OCI-LY7 (cell line): ENCODE measurements around the gene GRAP. TPM values are rescaled to one million over a fixed set of nuclear protein-coding genes. Genes with fewer than 3 reads are reported as not detected.

Source experiments
- BruUV-seq: library from RNA; stranded (reverse); fragments of 400-500 nt; replicated peaks from 2 replicates; lab custom pipeline; 2021; lab: Mats Ljungman, UMichigan
- CTCF ChIA-PET: fragments of 300-600 bp; sonication (Branson Sonifier 250); formaldehyde crosslinking; loops from one replicate; lab custom pipeline; 2022; ENCODE audit warnings: antibody characterized with exemption; ENCODE audit not compliant: unreplicated experiment; lab: Charles Lee
- POLR2A ChIA-PET: fragments of 300-600 bp; sonication (Branson Sonifier 250); formaldehyde crosslinking; loops from one replicate; lab custom pipeline; 2022; ENCODE audit warnings: antibody characterized with exemption; lab: Charles Lee
- DNase-seq: peaks from one replicate; pipeline ENCODE4 v3.0.0-alpha.2; 2015; ENCODE audit warnings: low spot score
- H2AFZ ChIP-seq: fragments of 200-600 bp; sonication (generic), shearing (Covaris generic); 2 replicates; pipeline ENCODE4 v1.6.1; 2014; ENCODE audit warnings: mild to moderate bottlenecking, antibody characterized with exemption, low read length, moderate library complexity
- H3K27ac ChIP-seq: fragments of 200-600 bp; sonication (generic); 2 replicates; pipeline ENCODE4 v1.5.1; 2014; ENCODE audit warnings: mixed run types, low read depth, mild to moderate bottlenecking, moderate library complexity, low read length, inconsistent platforms; ENCODE audit not compliant: poor library complexity, severe bottlenecking
- H3K36me3 ChIP-seq: fragments of 200-600 bp; sonication (generic); 2 replicates; pipeline ENCODE4 v1.6.1; 2014; ENCODE audit warnings: mild to moderate bottlenecking, antibody characterized with exemption, low read length, moderate library complexity, mixed read lengths; ENCODE audit not compliant: insufficient read depth
- H3K4me1 ChIP-seq: fragments of 200-600 bp; sonication (generic); 2 replicates; pipeline ENCODE4 v1.5.1; 2014; ENCODE audit warnings: mild to moderate bottlenecking, low read length; ENCODE audit not compliant: insufficient read depth, poor library complexity, severe bottlenecking
- H3K4me2 ChIP-seq: fragments of 200-600 bp; sonication (generic); 2 replicates; pipeline ENCODE4 v1.6.1; 2014; ENCODE audit warnings: mild to moderate bottlenecking, low read length
- H3K4me3 ChIP-seq: fragments of 200-600 bp; sonication (generic); 2 replicates; pipeline ENCODE4 v1.5.1; 2014; ENCODE audit warnings: mild to moderate bottlenecking, low read depth, low read length; ENCODE audit not compliant: poor library complexity, severe bottlenecking
- H3K79me2 ChIP-seq: fragments of 200-600 bp; sonication (generic); 2 replicates; pipeline ENCODE4 v1.6.1; 2016; ENCODE audit warnings: low read depth, mild to moderate bottlenecking, low read length, moderate library complexity, mixed read lengths; ENCODE audit not compliant: insufficient read depth
- H3K9me2 ChIP-seq: fragments of 200-600 bp; sonication (generic); 2 replicates; pipeline ENCODE4 v1.6.1; 2016; ENCODE audit warnings: mild to moderate bottlenecking, low read length, mixed read lengths; ENCODE audit not compliant: insufficient read depth
- H3K9me3 ChIP-seq: fragments of 200-600 bp; sonication (generic); 2 replicates; pipeline ENCODE4 v1.6.1; 2014; ENCODE audit warnings: mild to moderate bottlenecking, mixed run types, low read length, mixed read lengths
- H4K20me1 ChIP-seq: fragments of 200-600 bp; sonication (generic); 2 replicates; pipeline ENCODE4 v1.6.1; 2014; ENCODE audit warnings: mild to moderate bottlenecking, antibody characterized with exemption, low read length, moderate library complexity, mixed read lengths; ENCODE audit not compliant: insufficient read depth
- CTCF ChIP-seq: fragments of 200-600 bp; sonication (generic); conservative IDR thresholded peaks from 2 replicates; pipeline ENCODE4 v1.5.1; 2014; ENCODE audit warnings: mild to moderate bottlenecking, antibody characterized with exemption, low read length, moderate library complexity, mixed read lengths
- EZH2phosphoT487 ChIP-seq: fragments of 200-600 bp; sonication (generic); IDR thresholded peaks from 2 replicates; pipeline ENCODE4 v1.6.1; 2018; ENCODE audit warnings: low read depth, borderline replicate concordance, mild to moderate bottlenecking, mixed run types, antibody characterized with exemption, low read length, moderate library complexity, mixed read lengths
- intact Hi-C: fragments of 100-400 bp; cut with micrococcal nuclease; formaldehyde crosslinking; loops from one replicate; pipeline ENCODE4 v1.10.0; 2022; ENCODE audit not compliant: unreplicated experiment
- total RNA-seq, 2 experiments: library from RNA; depleted of rRNA in 1 of 2; stranded (reverse); fragments of >200 nt in 1 of 2; shearing (Covaris generic) in 1 of 2; gene quantifications; 2 replicates each; pipeline ENCODE4 v1.2.3, GENCODE V29; 2014 to 2022

Gene GRAP
- total RNA-seq, 2 experiments from 2014 or later = 154 to 221 TPM

DNA sequence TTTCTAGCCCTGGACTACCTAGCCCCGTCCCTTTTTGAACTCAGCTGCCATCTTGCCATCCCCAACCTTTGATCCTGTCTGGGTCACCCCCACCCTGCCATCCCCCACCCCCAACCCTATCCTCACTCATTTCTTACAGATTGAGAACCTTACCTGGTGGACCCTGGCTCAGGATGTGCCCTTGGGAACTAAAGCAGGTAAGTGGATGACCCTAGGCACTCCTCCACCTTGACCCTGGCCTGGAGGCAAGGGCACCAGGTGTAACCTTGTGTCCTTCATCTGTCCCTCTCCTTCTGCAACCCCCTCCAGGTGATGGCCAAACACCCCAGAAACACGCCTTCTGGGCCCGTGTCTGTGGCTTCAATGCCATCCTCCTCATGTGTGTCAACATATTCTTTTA, 26.7 kb downstream of the GRAP start:
- Histone ChIP-seq H3K36me3 (peaks cover 60% of the 10 kb centered on the region), H3K9me3 (no peaks in the 10 kb centered on the region), H3K4me3 (no peak overlapping the region), H3K9me2 (no peaks in the 10 kb centered on the region), H3K79me2 (no peaks in the 10 kb centered on the region), H3K27ac (peak overlapping the region; percentile 12), H4K20me1 (0 out of 2 replicates have a peak, but pooled peaks cover 3% of the 10 kb centered on the region), H3K4me1 (peaks cover 32% of the 10 kb centered on the region), H3K4me2 (no peak overlapping the region), H2AFZ (no peak overlapping the region)
- POLR2A ChIA-PET = no interaction called here
- no peak for TF ChIP-seq CTCF
- no peak for TF ChIP-seq EZH2phosphoT487
- no TSS peak for BruUV-seq
- DNase-seq = no peak
- CTCF ChIA-PET = no interaction called here
- intact Hi-C loops = no loop called here

DNA sequence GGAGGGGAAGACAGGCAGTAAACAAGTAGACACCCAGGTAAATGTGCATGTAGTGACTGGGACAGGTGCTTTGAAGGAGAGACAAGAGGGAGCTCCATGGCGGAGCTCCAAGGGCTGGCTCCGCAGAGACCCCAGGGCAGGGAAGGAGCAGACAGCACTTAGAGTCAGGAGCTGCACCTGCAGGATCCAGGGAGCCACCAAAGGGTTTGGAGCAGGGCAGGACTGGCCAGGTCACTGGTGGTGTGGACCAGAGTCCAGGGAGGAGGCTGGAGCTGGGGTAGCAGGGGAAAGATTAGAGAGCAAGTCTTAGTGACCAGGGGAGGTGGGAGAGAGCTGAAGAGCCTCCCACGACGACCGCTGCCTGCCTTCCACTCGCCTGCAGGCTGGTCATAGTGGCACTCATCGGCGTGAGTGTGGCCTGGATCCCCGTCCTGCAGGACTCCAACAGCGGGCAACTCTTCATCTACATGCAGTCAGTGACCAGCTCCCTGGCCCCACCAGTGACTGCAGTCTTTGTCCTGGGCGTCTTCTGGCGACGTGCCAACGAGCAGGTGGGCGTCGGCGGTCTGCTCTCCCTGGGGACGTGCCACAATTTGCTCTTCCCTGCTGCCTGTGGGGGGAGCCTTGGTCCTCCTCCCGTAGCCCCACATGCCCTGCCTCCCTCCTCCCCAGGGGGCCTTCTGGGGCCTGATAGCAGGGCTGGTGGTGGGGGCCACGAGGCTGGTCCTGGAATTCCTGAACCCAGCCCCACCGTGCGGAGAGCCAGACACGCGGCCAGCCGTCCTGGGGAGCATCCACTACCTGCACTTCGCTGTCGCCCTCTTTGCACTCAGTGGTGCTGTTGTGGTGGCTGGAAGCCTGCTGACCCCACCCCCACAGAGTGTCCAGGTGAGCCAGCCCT, 27.5 kb downstream of the GRAP start:
- no peak overlapping the region for H2AFZ ChIP-seq
- intact Hi-C loops = no loop called here
- no TSS peak for BruUV-seq
- no peaks in the 10 kb centered on the region for H3K9me3 ChIP-seq
- peak; percentile 61 for DNase-seq
- peaks cover 29% of the 10 kb centered on the region for H3K4me1 ChIP-seq
- no peaks in the 10 kb centered on the region for H3K79me2 ChIP-seq
- H3K36me3 ChIP-seq = peaks cover 53% of the 10 kb centered on the region
- peak; percentile 39; the same call in 1 of the 2 replicates for TF ChIP-seq CTCF
- no peak for TF ChIP-seq EZH2phosphoT487
- no peak overlapping the region for H3K4me2 ChIP-seq
- CTCF ChIA-PET = no interaction called here
- no peaks in the 10 kb centered on the region for H4K20me1 ChIP-seq
- POLR2A ChIA-PET = interaction anchor here (0.5 kb wide), 1 partner anchor 20 kb away, joined by 4 read pairs; no protein-coding TSS in a partner anchor
- H3K27ac ChIP-seq = peak overlapping the region; percentile 19
- H3K4me3 ChIP-seq = no peak overlapping the region
- H3K9me2 ChIP-seq = no peaks in the 10 kb centered on the region

DNA sequence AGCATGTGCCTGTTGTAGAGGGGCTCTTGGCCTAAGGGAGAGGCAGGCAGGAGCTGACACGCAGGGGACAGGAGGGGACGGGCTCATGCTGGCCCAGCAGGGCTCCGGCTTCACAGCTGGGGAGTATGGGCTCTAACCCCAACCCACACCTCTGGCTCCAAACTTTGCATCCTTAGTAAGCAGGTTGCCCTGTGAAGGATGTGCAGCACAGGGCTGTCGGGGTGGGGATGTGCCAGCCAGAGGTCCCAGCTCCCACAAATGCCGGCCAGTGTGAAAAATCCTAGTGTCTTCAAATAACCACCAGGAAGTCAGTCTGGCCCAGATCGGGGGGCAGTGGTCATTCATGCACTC, 28.2 kb downstream of the GRAP start:
- no peak overlapping the region for H3K4me3 ChIP-seq
- BruUV-seq = no TSS peak
- no peaks in the 10 kb centered on the region for H3K79me2 ChIP-seq
- no peak for TF ChIP-seq CTCF
- no peak for TF ChIP-seq EZH2phosphoT487
- no peaks in the 10 kb centered on the region for H4K20me1 ChIP-seq
- peaks cover 45% of the 10 kb centered on the region for H3K36me3 ChIP-seq
- peaks cover 29% of the 10 kb centered on the region for H3K4me1 ChIP-seq
- no peaks in the 10 kb centered on the region for H3K9me3 ChIP-seq
- no peak overlapping the region for H2AFZ ChIP-seq
- ChIA-PET CTCF (no interaction called here), POLR2A (interaction anchor here (0.5 kb wide), 1 partner anchor 20 kb away, joined by 4 read pairs; no protein-coding TSS in a partner anchor)
- H3K27ac ChIP-seq = peak overlapping the region; percentile 19
- H3K4me2 ChIP-seq = no peak overlapping the region
- intact Hi-C loops = no loop called here
- no peaks in the 10 kb centered on the region for H3K9me2 ChIP-seq
- DNase-seq = no peak
